ENCODE results near the gene YJU2.
"Not testable (repeated sequence)": the region's sequence is repeated elsewhere in the genome, so short reads cannot be mapped to it uniquely, and the experiment has no call there.

YJU2 gene

DNA sequence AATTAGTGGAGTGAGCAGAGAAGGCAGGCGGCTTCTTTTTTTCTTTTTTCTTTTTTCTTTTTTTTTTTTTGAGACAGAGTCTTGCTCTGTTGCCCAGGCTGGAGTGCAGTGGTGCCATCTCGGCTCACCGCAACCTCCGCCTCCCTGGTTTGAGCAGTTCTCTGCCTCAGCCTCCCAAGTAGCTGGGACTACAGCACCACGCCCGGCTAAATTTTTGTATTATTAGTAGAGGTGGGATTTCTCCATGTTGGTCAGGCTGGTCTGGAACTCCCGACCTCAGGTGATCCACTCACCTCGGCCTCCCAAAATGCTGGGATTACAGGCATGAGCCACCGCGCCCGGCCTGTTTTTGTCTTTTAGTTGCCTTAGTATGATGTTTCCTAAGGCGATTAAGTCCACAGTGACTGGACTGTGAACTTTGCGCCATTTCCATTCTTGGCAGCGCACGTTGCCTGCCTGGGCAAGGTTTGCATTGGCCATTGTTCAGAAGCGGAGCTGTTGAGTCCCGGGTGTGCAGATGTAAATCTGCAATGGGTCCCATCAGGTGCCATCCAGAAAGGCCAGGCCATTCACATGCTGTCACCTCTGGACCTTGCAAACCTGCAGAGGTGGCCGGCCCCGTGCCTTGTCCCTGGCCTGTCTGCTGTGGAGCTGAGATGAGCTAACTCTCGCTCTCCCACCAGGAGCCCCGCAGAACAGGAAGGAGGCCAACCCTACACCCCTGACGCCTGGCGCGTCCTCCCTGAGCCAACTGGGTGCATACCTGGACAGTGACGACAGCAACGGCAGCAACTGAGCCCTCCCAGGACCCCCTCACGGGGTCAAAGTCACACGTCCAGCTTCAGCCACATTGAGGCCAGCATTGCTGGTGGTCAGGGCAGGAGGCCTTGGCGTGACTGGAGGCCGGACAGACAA lies 21.3 kb downstream of the YJU2 start:
- DNase-seq (ENCODE audit: low read depth) = no peak

DNA sequence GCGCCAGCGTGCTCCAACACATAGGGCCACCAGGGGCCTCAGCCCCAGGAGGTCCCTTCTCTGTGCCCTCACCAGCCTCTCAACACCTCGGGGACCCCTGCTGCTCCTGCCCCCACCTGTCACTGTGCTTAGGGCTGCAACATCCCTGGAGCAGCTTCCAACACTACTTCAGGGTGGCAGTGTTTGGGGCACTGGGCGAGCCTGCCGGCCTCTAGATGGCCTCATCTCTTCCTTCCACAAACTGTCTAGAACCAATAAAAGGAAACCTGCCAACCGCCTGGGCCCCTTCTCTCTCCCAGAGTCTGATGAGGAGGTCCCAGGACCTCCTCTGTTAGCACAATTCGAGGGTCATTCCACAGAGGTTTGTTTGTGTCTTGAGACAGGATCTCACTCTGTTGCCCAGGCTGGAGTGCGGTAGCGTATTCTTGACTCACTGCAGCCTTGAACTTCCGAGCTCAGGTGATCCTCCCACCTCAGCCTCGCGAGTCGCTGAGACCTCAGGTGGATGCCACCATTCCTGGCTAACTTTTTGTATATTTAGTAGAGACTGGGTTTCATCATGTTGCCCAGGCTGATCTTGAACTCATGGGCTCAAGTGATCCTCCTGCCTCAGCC lies 22.0 kb downstream of the YJU2 start:
- no peak for DNase-seq (ENCODE audit: low read depth)

DNA sequence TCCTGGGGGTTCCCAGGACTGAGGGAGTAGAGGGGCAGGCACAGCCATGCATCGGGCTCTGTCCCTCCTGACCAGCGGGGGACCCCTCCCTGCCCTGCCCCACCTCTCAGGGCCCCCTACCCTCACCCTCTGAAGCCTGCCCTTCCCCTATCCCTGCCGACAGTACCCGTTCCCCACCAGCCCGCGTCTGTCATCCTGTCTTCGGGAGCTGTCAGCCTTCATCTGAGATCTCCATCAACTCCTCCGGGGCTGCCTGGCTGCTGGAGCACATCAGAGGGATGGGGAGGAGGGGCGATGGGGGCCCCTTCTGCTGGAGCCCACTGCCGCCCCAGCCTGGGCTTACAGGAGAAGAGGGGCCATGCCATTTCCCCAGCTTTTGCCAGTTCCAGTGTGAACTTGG lies 26.0 kb downstream of the YJU2 start:
- no peak for DNase-seq (ENCODE audit: low read depth)

DNA sequence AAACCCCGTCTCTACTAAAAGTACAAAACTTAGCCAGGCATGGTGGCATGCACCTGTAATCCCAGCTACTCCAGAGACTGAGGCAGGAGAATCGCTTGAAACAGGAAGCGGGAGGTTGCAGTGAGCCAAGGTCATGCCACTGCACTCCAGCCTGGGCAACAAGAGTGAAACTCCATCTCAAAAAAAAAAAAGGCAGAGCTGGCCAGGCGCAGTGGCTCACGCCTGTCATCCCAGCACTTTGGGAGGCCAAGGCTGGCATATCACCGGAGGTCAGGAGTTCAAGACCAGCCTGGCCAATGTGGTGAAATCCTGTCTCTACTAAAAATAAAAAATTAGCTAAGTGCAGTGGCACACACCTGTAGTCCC lies 27.4 kb downstream of the YJU2 start:
- not testable (repeated sequence) for DNase-seq (ENCODE audit: low read depth)

DNA sequence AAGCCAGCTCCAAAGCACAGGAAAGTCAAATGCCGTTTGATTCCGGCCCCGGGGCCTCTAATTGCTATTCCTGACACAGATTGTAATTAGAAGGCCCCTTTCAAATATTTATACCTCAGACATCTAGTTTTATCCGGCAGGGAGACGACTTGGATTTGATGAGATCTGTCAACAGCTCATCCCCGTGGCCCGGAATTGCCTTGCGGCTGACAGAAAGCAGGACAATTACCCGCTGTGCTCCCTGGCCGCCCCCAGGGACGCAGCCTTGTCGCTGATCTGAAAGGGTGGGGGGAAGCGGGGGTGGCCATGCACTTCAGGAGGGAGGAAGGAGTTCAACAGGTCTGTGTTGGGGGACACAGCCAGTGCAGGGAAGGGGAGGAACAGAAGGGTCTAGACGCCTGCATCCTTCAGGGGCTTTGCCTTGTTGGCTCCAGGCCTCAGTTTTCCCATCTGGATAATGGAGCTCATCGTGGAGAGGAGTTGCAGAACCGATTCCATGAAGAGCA lies 30.4 kb downstream of the YJU2 start:
- DNase-seq (ENCODE audit: low read depth) = no peak

DNA sequence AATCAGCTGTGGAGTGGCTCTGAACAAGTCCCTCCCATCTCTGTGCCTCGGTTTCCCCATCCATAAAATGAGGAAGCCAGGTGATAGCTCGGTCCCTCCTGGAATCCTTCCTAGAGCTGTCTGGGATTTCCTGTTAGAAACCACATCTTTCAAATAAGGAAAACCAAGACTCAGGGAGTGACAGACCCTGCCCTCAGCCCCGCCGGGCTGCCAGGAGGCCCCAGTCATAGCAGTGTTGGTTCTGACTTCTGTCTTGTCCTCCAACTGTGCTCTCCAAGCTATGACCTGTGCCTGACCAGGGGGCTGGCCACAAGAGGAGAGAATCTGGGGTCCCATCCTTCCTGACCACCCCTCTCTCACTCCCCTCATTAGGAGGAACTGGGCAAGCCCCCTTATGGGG lies 31.1 kb downstream of the YJU2 start:
- DNase-seq (ENCODE audit: low read depth) = no peak

DNA sequence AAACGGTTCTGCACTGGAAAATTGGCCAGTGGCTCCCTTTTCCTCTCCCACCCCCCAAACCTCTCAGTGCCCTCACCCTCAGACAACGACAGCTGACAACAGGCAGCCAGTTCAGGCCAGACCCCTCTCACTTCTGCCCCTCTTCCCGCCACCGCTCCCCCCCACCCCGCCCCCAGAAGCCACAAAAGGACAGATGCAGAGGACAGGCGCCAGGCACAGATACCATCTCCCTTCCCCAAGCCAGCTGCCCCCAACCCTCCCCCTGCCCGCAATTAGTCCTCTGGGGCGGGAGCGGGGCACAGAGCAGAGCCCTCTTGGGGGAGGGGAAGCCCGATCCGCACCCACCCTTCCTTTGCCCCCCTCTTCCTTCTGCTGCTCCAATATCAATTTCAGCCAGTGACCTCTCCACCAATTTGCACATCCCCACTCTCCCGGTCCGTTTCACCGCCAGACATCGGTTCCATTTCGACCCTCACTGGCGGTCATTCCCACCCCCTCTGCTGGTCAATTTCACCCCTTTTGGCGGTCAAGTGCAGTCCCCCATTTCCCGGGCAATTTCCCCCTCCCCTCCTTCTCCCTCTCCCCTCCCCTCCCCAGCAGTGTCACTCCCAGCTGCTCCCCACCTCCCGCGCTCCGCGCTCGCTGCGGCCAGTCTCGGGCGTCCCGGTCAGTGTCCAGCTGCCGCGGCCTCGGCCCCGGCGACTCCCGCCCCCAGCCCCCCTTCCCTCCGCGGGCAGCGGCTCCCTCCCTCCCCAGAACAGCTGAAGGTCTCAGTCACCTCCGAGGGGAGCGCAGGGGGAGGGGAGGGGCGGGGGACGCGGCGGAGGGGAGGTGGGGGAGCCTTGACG lies 31.8 kb downstream of the YJU2 start, which contains the start of gene SHD:
Gene SHD (plus strand): TSS at position 848 of the 848 bp plus-strand sequence. CDS start 798 bp downstream, outside the sequence.
- DNase-seq (ENCODE audit: low read depth) = no peak

DNA sequence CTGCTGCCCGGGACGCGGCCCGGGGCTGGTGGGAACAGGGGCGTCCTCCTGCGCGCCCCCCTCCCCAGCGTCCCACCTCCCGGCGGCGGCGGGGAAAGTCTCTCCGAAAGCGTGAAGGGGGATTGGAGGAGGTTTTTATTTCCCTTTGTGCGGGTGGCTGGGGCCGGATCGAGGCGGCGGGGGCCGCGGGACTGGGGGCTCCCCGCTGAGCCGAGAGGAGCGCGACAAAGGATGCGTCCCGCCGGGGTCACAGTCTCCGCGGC lies 32.3 kb downstream of the YJU2 start:
- no peak for DNase-seq (ENCODE audit: low read depth)

DNA sequence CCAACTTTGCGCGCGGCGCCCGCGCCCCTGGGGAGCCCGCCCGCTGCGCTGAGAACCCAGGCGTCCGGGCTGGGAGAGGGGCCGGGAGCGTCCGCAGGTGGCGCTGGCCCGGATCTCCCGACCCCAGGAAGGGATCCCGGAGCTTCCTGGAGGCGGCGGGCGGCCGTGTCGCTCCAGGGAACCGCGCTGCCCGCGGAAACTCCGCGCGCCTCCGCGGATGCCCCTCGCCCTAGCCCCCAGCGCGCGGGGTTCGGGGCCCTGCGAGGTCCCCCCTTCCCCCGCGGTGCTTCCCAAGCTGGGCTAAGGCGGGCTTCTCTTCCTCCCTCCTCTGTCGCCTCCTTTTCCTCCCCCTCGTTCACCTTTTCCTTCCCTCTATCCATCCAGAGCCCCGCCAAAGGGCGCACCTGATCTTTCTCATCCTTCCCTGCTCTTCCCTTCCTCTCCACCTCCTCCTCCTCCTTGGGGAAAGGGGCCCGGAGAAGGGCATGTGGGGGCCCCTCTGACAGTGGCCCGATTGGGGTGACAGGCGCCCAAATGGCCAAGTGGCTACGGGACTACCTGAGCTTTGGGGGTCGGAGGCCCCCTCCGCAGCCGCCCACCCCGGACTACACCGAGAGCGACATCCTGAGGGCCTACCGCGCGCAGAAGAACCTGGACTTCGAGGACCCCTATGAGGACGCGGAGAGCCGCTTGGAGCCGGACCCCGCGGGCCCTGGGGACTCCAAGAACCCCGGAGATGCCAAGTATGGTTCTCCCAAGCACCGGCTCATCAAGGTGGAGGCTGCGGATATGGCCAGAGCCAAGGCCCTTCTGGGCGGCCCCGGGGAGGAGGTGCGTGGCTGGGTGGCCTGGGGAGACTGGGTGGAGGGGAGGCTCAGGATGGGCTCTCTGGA lies 32.9 kb downstream of the YJU2 start:
- DNase-seq (ENCODE audit: low read depth) = no peak

DNA sequence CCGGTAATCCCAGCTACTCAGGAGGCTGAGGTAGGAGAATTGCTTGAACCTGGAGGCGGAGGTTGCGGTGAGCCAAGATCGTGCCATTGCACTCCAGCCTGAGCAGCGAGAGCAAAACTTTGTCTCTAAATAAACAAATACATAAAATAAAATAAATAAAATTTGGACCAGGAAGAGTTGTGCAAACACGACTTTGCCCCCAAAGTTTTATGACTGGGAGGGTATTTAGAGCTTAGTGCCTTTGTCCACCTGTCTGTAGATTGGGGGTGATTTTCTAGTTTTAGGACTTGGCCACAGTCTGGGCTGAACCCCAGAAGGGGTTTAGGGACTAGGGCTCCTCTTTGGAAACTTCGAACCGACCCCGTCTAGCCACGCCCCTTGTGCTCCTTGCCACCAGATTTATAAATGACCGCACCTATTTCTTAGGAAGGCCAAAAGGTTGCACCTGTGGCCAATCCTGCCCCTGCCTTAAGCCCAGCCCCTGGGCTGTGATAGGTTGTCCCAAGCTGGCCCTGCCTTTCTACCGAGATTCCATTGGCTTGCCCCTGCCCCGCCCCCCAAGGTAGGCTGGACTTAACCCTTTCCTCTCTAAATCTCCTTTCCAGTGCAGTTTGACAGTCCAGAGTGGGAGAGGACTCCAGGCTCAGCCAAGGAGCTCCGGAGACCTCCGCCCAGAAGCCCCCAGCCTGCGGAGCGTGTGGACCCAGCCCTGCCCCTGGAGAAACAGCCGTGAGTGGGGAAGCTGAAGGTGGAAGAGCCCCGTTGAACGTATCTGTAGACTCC lies 37.5 kb downstream of the YJU2 start:
- no peak for DNase-seq (ENCODE audit: low read depth)

DNA sequence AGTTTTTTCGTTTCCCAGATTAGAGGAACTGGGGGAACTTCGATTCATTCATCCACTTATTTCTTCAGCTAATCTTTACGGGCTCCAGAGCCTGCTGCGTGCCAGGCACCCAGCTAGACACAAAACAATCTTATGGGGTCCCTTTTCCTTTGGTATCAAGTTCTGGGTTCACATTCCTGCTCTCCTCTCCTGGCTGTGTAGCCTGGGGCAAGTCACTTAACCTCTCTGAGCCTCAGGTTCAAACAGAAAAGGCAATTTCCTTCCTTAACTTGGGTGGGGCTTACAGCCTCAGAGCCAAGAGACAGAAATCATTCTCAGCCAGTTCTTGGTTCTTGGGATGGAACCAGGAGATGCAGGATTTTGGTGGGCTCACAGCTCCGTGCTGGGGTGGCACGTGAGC lies 38.1 kb downstream of the YJU2 start:
- DNase-seq (ENCODE audit: low read depth) = no peak

DNA sequence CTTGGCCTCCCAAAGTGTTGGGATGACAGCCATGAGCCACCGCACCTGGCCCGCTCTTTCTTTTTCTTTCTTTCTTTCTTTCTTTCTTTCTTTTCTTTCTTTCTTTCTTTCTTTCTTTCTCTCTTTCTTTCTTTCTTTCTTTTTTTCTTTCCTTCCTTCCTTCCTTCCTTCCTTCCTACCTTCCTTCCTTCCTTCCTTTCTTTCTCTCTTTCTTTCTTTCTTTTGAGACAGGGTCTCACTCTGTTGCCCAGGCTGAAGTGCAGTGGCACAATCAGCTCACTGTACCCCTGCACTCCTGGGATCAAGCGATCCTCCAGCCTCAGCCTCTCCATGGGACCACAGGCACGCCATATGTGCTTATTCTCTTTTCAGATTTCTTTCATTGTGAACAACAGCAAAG lies 39.3 kb downstream of the YJU2 start:
- not testable (repeated sequence) for DNase-seq (ENCODE audit: low read depth)

DNA sequence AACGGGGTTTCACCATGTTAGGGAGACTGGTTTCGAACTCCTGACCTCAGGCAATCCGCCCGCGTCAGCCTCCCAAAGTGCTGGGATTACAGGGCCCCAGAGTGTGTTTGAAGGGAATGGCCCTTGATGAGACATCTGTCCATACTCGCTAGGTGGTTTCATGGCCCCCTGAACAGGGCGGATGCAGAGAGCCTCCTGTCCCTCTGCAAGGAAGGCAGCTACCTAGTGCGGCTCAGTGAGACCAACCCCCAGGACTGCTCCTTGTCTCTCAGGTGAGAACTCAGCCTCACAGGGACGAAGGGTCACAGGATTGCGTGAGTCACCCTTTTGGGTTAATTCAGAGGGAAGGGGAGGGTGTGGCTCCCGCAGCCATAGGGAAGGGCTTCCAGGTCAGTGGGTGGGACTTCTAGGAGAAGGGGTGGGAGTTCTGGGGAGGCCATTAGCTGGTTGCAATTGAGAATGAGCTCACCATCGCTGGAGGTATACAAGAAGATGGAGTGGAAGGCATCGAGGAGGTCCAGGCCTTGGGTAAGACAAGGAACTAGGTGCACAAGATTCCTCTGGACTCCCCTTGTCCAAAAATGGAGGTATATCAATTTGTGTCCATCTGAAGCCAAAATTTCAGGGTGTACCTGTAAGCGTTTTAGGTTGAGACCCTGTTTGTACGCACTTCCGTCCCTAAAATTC lies 41.4 kb downstream of the YJU2 start:
- DNase-seq (ENCODE audit: low read depth) = no peak

DNA sequence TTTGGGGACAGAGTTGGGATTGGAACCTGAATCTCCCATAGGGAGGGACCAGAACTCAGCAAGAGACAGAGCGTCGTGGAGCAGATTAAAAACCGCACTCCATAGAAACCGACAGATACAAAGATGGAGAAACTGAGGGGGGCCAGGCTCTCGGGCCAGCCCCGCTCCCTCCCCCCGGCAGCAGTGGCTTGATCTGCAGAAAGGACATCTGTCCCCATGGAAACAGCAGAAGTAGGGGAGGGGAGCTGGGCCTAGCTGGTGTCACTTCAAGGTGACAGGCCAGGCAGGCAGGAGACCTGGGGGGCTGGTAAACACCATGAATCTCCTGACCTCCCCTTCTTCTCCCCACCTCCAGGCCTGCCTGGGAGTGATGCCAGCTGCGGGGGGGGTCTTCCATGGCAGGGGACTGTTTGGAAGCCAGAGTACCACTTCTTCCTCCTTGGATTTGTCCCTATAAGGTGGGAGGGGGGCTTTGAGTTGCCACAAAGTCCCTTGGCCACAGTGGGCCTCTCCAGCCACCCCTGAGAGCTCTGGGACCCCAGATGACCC lies 44.4 kb downstream of the YJU2 start:
- no peak for DNase-seq (ENCODE audit: low read depth)

DNA sequence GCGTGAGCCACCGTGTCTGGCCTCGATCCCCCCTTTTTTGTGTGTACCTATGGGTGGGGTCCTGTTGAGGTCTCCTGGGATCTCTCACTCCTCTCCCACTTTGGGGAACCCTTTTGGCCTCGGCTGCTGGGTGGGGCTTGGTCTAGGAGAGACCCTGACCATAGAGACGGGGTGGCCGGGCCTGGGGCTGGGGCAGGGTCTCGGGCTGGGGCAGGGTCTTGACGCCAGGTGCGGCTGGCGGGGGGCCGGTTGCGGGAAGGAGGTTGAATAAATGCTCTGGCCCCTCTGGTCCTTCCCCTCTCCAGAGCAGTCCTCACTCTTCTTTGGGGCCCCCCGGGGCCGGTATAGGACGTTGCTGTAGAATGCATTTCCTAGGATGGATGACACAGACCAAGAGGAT lies 45.6 kb downstream of the YJU2 start:
- no peak for DNase-seq (ENCODE audit: low read depth)

DNA sequence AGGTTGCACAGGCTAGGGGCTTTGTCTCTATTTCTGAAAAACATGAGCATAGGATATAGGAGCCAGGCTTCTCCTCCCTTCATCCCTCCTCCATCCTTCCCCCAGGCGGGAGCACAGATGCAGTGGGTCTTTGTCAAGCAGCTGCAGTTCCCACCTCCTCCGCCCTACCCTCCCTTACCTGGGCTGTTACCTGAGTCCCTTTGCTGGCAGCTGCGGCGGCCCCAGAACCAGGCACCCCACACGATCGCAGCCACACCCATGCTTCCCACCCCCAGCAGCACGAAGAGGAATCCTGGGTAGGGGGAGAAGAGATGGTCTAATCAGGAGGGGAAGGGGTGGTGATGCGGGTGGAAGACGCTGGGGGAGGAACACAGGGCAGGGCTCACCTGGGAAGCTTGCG lies 47.5 kb downstream of the YJU2 start:
- no peak for DNase-seq (ENCODE audit: low read depth)

DNA sequence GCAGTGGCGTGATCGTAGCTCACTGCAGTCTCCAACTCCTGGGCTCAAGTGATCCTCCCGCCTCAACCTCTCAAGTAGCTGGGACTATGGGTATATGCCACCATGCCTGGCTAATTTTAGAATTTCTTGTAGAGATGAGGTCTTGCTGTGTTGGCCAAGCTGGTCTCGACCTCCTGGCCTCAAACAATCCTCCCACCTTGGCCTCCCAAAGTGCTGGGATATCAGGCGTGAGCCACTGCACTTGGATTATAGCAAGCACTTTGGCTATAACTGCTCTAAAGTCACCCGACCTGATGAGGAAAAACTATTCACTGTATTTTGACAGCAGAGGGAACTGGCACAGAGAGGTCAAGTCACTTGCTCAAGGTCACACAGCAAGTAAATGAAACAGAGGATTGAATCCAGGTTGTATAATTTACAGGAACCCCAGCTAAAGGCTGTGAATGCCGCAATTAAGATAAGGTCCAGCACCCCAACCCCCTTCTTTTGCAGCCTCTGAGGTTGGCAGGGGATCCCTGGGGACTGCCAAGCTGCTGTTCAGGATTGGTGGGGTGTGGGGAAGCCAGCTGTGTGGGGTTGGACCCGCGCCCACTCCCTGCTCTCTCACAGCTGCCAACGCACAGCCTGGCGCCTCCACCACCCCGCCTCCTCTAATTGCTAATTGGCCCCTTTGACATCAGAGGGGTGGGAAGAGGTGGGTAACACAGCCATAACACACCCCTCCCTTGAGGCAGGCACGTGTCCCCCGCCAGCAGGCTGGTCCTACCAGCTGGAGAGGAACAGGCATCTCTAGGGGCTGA lies 49.3 kb downstream of the YJU2 start:
- DNase-seq (ENCODE audit: low read depth) = no peak

DNA sequence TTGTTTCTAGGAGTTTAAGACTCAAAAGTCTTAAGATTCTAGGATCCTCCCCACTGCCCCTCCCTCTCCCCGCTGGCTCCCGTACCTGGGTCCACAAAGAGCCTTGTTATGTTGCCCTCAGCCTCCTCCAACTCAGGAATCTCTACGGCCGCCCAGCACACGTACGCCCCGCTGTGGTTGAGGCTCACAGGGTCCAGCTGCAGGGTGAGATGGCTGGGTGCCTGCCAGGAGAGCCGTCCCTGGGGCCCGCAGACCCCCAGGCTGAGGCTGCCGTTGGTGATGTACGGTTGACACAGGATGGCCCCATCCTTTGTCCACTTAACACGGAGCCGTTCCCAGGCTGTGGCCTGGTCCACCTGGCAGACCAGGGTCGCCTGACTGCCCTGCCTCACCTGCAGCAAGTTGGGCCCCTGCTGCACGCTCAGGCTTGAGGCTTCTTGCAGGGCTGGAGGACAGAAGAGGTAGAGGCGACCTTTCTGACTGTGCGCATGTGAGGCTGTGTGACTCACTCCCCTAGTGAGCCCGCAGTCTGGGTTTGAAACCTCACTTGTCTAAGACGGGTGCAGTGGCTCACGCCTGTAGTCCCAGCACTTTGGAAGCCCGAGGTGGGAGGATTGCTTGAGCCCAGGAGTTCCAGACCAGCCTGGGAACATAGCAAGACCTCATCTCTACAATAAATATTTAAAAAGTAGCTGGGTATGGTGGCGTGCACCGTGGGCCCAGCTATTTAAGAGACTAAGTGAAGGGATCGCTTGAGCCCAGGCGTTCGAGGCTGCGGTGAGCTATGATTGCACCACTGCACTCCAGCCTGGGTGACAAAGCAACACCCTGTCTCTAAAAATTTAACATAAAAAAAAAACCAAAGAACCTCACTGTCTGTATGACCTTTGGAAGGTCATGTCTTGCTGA lies 51.3 kb downstream of the YJU2 start:
- no peak for DNase-seq (ENCODE audit: low read depth)

Measured in GM04503 (cell line).